ENCODE data around the gene HPN. TPM values are rescaled to one million over a fixed set of nuclear protein-coding genes. Genes with fewer than 3 reads are reported as not detected.

HPN gene
- total RNA-seq, 1 donor from 2014 or later = not detected

DNA sequence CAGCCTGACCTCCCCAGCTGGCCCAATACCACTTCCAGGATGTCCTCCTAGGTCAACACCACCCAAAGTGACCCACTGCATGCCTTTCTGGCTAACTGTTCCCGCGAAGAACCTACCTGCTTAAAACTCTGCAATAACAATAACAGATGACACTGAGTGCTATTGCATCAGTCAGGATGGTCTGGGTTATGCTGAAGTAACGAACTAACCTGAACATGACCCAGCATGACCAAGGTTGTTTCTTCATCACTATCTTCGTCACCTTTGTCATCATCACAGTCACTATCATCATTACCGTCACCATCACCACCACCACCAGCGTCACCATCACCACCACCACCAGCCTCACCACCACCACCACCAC lies 63.5 kb downstream of the HPN start:
- no peak overlapping the region for H3K27ac Mint-ChIP-seq (ENCODE audit: unreplicated experiment)

DNA sequence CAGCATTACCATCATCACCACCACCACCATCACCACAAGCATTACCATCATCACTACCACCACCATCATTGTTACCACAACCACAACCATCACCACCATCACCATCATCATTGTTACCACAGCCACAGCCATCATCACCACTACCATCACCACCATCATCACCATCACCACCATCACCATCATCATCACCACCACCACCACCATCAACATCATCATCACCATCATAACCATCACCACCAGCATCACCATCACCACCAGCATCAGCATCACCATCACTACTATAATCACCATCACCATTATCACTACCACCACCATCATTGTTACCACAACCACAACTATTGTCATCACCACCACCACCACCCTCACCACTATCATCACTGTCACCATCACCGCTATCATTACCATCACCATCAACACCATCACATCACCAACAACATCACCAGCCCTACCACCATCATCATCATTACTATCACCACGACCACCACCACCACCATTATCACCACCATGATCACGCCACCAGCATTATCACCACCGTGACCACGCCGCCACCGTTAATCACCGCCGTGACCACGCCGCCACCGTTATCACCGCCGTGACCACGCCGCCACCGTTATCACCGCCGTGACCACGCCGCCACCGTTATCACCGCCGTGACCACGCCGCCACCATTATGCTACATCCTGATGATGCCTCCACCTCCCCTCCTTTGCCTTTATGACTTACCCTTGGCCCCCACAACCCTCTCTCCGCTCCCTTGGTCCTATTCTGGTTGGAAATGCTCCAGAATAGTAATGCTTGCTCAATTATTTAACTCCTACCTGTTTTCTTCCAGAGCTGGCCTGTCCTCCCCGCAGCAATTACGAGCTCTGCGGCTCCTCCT lies 64.1 kb downstream of the HPN start:
- no peak for DNase-seq (ENCODE audit: extremely low spot score, unreplicated experiment)
- Mint-ChIP-seq H3K4me3 (ENCODE audit: unreplicated experiment) (no peak overlapping the region), H3K9me3 (ENCODE audit: unreplicated experiment) (no peaks in the 10 kb centered on the region), H3K27me3 (ENCODE audit: unreplicated experiment) (peaks cover 11% of the 10 kb centered on the region), H3K36me3 (ENCODE audit: unreplicated experiment) (no peaks in the 10 kb centered on the region), H3K4me1 (ENCODE audit: unreplicated experiment) (no peaks in the 10 kb centered on the region), H3K27ac (ENCODE audit: unreplicated experiment) (no peak overlapping the region)
- TF ChIP-seq, protein P1, sequence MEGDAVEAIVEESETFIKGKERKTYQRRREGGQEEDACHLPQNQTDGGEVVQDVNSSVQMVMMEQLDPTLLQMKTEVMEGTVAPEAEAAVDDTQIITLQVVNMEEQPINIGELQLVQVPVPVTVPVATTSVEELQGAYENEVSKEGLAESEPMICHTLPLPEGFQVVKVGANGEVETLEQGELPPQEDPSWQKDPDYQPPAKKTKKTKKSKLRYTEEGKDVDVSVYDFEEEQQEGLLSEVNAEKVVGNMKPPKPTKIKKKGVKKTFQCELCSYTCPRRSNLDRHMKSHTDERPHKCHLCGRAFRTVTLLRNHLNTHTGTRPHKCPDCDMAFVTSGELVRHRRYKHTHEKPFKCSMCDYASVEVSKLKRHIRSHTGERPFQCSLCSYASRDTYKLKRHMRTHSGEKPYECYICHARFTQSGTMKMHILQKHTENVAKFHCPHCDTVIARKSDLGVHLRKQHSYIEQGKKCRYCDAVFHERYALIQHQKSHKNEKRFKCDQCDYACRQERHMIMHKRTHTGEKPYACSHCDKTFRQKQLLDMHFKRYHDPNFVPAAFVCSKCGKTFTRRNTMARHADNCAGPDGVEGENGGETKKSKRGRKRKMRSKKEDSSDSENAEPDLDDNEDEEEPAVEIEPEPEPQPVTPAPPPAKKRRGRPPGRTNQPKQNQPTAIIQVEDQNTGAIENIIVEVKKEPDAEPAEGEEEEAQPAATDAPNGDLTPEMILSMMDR (IDR thresholded peaks at IDR 0.05) = no peak

More for the DNA sequence above, 63.5 kb downstream of the HPN start:
- DNase-seq (ENCODE audit: extremely low spot score, unreplicated experiment) = no peak
- peaks cover 10% of the 10 kb centered on the region for H3K27me3 Mint-ChIP-seq (ENCODE audit: unreplicated experiment)
- no peaks in the 10 kb centered on the region for H3K36me3 Mint-ChIP-seq (ENCODE audit: unreplicated experiment)
- TF ChIP-seq, protein P1 (IDR thresholded peaks at IDR 0.05) = no peak
- no peaks in the 10 kb centered on the region for H3K9me3 Mint-ChIP-seq (ENCODE audit: unreplicated experiment)
- no peaks in the 10 kb centered on the region for H3K4me1 Mint-ChIP-seq (ENCODE audit: unreplicated experiment)
- no peak overlapping the region for H3K4me3 Mint-ChIP-seq (ENCODE audit: unreplicated experiment)

DNA sequence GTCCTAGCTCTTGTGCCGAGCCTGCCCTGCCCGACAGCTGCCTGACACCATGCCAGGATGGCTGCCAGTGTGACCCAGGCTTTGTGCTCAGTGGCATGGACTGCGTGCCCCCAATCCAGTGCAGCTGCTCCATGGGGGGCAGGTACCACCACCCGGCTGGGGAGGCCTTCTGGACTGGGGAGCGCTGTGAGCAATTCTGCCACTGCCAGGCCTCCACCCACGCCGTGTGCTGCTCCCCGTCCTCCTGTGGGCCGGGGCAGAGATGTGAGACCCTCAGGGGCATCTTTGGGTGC lies 64.7 kb downstream of the HPN start:
- H3K4me3 Mint-ChIP-seq (ENCODE audit: unreplicated experiment) = no peak overlapping the region
- H3K36me3 Mint-ChIP-seq (ENCODE audit: unreplicated experiment) = no peaks in the 10 kb centered on the region
- no peaks in the 10 kb centered on the region for H3K4me1 Mint-ChIP-seq (ENCODE audit: unreplicated experiment)
- H3K27ac Mint-ChIP-seq (ENCODE audit: unreplicated experiment) = no peak overlapping the region
- peaks cover 14% of the 10 kb centered on the region for H3K27me3 Mint-ChIP-seq (ENCODE audit: unreplicated experiment)
- TF ChIP-seq, protein P1 (IDR thresholded peaks at IDR 0.05) = no peak
- H3K9me3 Mint-ChIP-seq (ENCODE audit: unreplicated experiment) = no peaks in the 10 kb centered on the region
- no peak for DNase-seq (ENCODE audit: extremely low spot score, unreplicated experiment)

DNA sequence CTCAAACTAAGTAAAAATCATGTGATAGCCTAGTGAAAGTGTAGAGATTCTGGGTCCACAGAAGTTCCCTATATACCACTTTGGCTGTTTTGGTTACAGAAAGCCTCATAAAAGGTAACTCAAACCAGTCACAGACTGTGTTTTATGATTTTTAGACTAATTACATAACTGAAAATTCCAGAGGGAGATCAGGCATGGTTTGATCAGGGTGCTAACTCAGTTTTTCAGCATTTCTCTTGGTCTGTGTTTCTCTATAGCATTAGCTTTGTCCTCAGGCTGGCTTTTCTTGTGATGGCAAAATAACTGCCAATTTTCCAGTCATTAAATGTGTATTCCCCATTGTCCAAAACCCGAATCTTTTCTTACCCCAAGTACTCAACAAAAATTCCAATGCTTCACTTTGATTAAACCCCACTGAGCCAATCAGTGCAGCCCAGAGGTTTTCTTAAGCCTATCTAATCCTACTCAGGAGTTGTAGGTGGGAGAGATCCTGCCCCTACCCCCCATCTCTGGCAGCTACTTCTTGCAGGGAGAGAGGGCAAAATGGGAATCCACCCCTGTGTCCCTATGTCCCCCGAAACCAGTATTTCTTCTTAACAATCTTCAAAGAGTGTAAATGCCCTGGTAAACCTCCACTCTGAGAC lies 65.5 kb downstream of the HPN start:
- H3K9me3 Mint-ChIP-seq (ENCODE audit: unreplicated experiment) = no peaks in the 10 kb centered on the region
- no peak for DNase-seq (ENCODE audit: extremely low spot score, unreplicated experiment)
- no peak overlapping the region for H3K27ac Mint-ChIP-seq (ENCODE audit: unreplicated experiment)
- TF ChIP-seq, protein P1 (IDR thresholded peaks at IDR 0.05) = no peak
- no peaks in the 10 kb centered on the region for H3K36me3 Mint-ChIP-seq (ENCODE audit: unreplicated experiment)
- H3K4me3 Mint-ChIP-seq (ENCODE audit: unreplicated experiment) = no peak overlapping the region
- no peaks in the 10 kb centered on the region for H3K4me1 Mint-ChIP-seq (ENCODE audit: unreplicated experiment)
- H3K27me3 Mint-ChIP-seq (ENCODE audit: unreplicated experiment) = peaks cover 17% of the 10 kb centered on the region

DNA sequence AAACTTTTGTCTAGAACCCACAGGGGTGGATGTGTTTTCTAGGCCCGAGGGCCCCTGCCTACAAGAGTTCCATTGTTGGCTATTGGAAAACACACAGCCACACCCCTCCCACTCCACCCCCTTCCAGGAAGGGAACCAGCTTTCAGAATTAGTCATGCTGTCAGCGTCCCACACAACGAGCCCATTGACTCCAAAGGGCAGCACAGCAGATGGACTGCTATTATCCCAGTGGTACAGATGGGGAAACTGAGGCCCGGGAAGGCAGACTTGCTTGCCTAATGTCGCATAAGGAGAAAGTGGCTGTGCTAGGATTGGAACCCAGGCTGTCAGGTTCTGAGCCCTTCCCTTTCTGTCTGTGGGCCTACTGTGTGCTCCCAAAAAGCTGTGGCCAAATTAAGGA lies 66.0 kb downstream of the HPN start:
- TF ChIP-seq, protein P1 (IDR thresholded peaks at IDR 0.05) = no peak
- Mint-ChIP-seq H3K4me1 (ENCODE audit: unreplicated experiment) (no peaks in the 10 kb centered on the region), H3K36me3 (ENCODE audit: unreplicated experiment) (no peaks in the 10 kb centered on the region), H3K27ac (ENCODE audit: unreplicated experiment) (no peak overlapping the region), H3K27me3 (ENCODE audit: unreplicated experiment) (peaks cover 17% of the 10 kb centered on the region), H3K9me3 (ENCODE audit: unreplicated experiment) (no peaks in the 10 kb centered on the region), H3K4me3 (ENCODE audit: unreplicated experiment) (no peak overlapping the region)
- no peak for DNase-seq (ENCODE audit: extremely low spot score, unreplicated experiment)

All from osteocyte (in vitro differentiated cells).